Measurements from ENCODE around the gene PER1. TPM values are rescaled to one million over a fixed set of nuclear protein-coding genes. Genes with fewer than 3 reads are reported as not detected.

PER1 gene
- total and polyA plus RNA-seq, 2 of the 8 experiments (the other 6 are each of a cell fraction or from before 2014, with no cell fraction given): 9.6 to 38.0 TPM

GRCh38 chr17:8119581-8120519 is 32.4 kb downstream of the PER1 start (continued):
- TF ChIP-seq EZH2 (IDR thresholded peaks at IDR 0.05; ENCODE audit: low read depth, low read length, severe bottlenecking) (no peak), TCF12 (IDR thresholded peaks at IDR 0.05; ENCODE audit: low read depth, low read length) (0 out of 2 replicates have a peak, but pooled peaks have one; percentile 51), FOSL1 (IDR thresholded peaks at IDR 0.05; ENCODE audit: insufficient read depth, low read depth, low read length) (no peak), TAF7 (optimal IDR thresholded peaks at IDR 0.05; ENCODE audit: borderline replicate concordance, low read depth, low read length) (peak; percentile 77), SP1 (IDR thresholded peaks at IDR 0.05; ENCODE audit: low read depth, low read length) (0 out of 2 replicates have a peak, but pooled peaks have one; percentile 13), ATF2 (IDR thresholded peaks at IDR 0.05; ENCODE audit: low read length) (peak; percentile 19; the same call in 1 of the 2 replicates), RNF2 (IDR thresholded peaks at IDR 0.05; ENCODE audit: borderline replicate concordance, low read depth, low read length, missing control alignments, poor library complexity, severe bottlenecking) (no peak), ZNF274 (IDR thresholded peaks at IDR 0.05; ENCODE audit: borderline replicate concordance, extremely low read depth, low read length) (no peak), CBX5 (IDR thresholded peaks at IDR 0.05; ENCODE audit: low read depth, low read length) (no peak), TBP (IDR thresholded peaks at IDR 0.05; ENCODE audit: low read depth, low read length) (peak; percentile 99), SIX5 (IDR thresholded peaks at IDR 0.05; ENCODE audit: low read depth, low read length) (no peak), EGR1 (IDR thresholded peaks at IDR 0.05; ENCODE audit: borderline replicate concordance, low read depth, low read length) (0 out of 2 replicates have a peak, but pooled peaks have one; percentile 40), ASH2L (IDR thresholded peaks at IDR 0.05; ENCODE audit: low read length) (no peak), TEAD4 (IDR thresholded peaks at IDR 0.05; ENCODE audit: low read depth, low read length) (peak; percentile 78), SP4 (IDR thresholded peaks at IDR 0.05; ENCODE audit: low read length) (peak; percentile 19; the same call in 1 of the 2 replicates), MAX (IDR thresholded peaks at IDR 0.05) (0 out of 2 replicates have a peak, but pooled peaks have one; percentile 12), BCL11A (IDR thresholded peaks at IDR 0.05; ENCODE audit: low read depth in 2 of 2, low read length in 2 of 2) (no peak), KDM5A (IDR thresholded peaks at IDR 0.05; ENCODE audit: low read length) (no peak), GABPA (IDR thresholded peaks at IDR 0.05; ENCODE audit: borderline replicate concordance, insufficient read depth, low read length) (no peak), NRF1 (IDR thresholded peaks at IDR 0.05; ENCODE audit: low read depth, low read length) (peak; percentile 25; the same call in 1 of the 2 replicates), HDAC2 (IDR thresholded peaks at IDR 0.05; ENCODE audit: borderline replicate concordance in 1 of 2, low read depth in 2 of 2, low read length in 2 of 2) (peak; percentile 0 to 86; a peak in 1 of 4 replicates)

Data from H1 (cell line).